Measurements from ENCODE around the gene SAGE1. TPM values are rescaled to one million over a fixed set of nuclear protein-coding genes. Genes with fewer than 3 reads are reported as not detected.
"Not testable (repeated sequence)": the region's sequence is repeated elsewhere in the genome, so short reads cannot be mapped to it uniquely, and the experiment has no call there.

Gene SAGE1
- total RNA-seq, 4 donors from 2014 or later: not detected

DNA sequence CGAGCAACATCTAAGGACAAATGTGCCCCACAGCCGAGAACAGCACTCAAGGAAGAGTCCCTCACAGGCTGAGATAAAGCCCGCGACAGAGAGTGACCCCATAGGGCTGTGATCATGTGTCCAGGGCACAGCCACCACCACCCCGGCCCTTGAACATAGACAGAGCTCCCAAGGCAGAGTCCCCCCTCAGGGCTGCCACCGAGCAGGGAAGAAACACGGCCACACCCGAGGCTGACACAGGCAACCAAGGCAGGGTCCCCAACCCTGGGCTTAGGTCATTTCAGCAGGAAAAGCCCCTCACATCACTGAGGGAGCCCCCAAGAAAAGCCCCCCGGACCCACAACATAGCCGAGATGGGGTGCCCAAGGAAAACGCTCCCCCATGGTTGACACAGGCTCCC lies 735 bp upstream of the SAGE1 start:
- TF ChIP-seq POLR2A (IDR thresholded peaks at IDR 0.05) (no peak), CTCF (IDR thresholded peaks at IDR 0.05) (no peak)
- WGBS, 2 donors: 94 to 95% methylated on average over 6 to 10 of the region's 11 CpGs
- H3K4me3 ChIP-seq (ENCODE audit: low read depth, poor library complexity, severe bottlenecking): no peak overlapping the region
- DNase-seq (ENCODE audit: low spot score in 2 of 2): no peak
- intact Hi-C loops (cut with DNase I; ENCODE audit: low total_unique reads): no loop called here

- TF ChIP-seq POLR2A (IDR thresholded peaks at IDR 0.05): no peak
- no peak for TF ChIP-seq CTCF (IDR thresholded peaks at IDR 0.05)
- WGBS, 2 donors: 67 to 75% methylated on average over 5 of the region's 5 CpGs
- DNase-seq (ENCODE audit: low spot score in 2 of 2): no peak
- intact Hi-C loops (cut with DNase I; ENCODE audit: low total_unique reads): no loop called here
- no peak overlapping the region for H3K4me3 ChIP-seq (ENCODE audit: low read depth, poor library complexity, severe bottlenecking)
Measured at GRCh38 chrX:135910251-135910650, 16.7 kb downstream of the SAGE1 start.

- H3K4me3 ChIP-seq (ENCODE audit: low read depth, poor library complexity, severe bottlenecking): no peak overlapping the region
- intact Hi-C loops (cut with DNase I; ENCODE audit: low total_unique reads): no loop called here
- 84 to 88% methylated on average over 5 of the region's 5 CpGs for WGBS, 2 donors
- TF ChIP-seq CTCF (IDR thresholded peaks at IDR 0.05): no peak
- TF ChIP-seq POLR2A (IDR thresholded peaks at IDR 0.05): no peak
- DNase-seq (ENCODE audit: low spot score in 2 of 2): no peak
Measured at GRCh38 chrX:135914404-135914803, 20.9 kb downstream of the SAGE1 start.

DNA sequence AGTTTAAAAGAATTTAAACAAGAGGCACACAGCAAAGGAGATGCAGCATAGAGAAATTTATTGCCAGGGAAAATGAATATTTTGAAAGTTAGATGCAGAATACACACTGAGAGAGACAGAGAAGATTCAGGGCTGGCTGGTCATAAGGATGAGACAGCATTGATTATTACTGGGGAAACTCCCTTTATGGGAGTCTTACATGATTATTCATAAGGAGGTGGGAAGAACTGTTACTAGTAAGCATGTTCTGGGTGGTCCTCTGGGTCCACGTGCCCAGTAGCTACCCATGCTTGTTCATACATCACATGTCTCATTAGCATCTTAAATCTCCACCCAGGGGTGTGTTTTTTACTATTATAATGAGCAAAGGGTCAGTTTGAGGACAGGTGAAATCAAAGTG lies 27.0 kb downstream of the SAGE1 start:
- intact Hi-C loops (cut with DNase I; ENCODE audit: low total_unique reads): not testable (repeated sequence)
- 26 to 38% methylated on average over 1 of the region's 1 CpG for WGBS, 2 donors

GRCh38 chrX:135923353-135923752 lies 29.8 kb downstream of the SAGE1 start:
- intact Hi-C loops (cut with DNase I; ENCODE audit: low total_unique reads): no loop called here
- DNase-seq (ENCODE audit: low spot score in 2 of 2): no peak
- H3K4me3 ChIP-seq (ENCODE audit: low read depth, poor library complexity, severe bottlenecking): no peak overlapping the region
- TF ChIP-seq POLR2A (IDR thresholded peaks at IDR 0.05): no peak
- no peak for TF ChIP-seq CTCF (IDR thresholded peaks at IDR 0.05)
- WGBS, 2 donors: 59 to 80% methylated on average over 5 of the region's 5 CpGs

More for the DNA sequence above, 27.0 kb downstream of the SAGE1 start:
- H3K4me3 ChIP-seq (ENCODE audit: low read depth, poor library complexity, severe bottlenecking); DNase-seq (ENCODE audit: low spot score in 2 of 2): not testable (repeated sequence)

GRCh38 chrX:135927897-135928296 lies 34.4 kb downstream of the SAGE1 start:
- H3K4me3 ChIP-seq (ENCODE audit: low read depth, poor library complexity, severe bottlenecking): no peak overlapping the region
- intact Hi-C loops (cut with DNase I; ENCODE audit: low total_unique reads): no loop called here
- no peak for DNase-seq (ENCODE audit: low spot score in 2 of 2)
- 41 to 58% methylated on average over 2 of the region's 2 CpGs for WGBS, 2 donors
- TF ChIP-seq POLR2A (IDR thresholded peaks at IDR 0.05) (no peak), CTCF (IDR thresholded peaks at IDR 0.05) (no peak)

Data from lower leg skin (tissue), 4 donors.